Activated CD4-positive, alpha-beta T cell treated with anti-CD3 and anti-CD28 coated beads, Interleukin-2, amount 10 ng/mL, durations not matched to agents 7 days and 5 days (primary cell): Measurements from ENCODE around the gene WDR82. TPM values are rescaled to one million over a fixed set of nuclear protein-coding genes. Genes with fewer than 3 reads are reported as not detected.
A peak's percentile ranks its signal among the peaks of the same experiment; 100 is the strongest.

Experiments used
- CTCF ChIA-PET: fragments of 350-600 bp; sonication (Branson Sonifier 250); formaldehyde crosslinking; loops from one replicate; lab custom pipeline; 2021; ENCODE audit warnings: antibody characterized with exemption; lab: Charles Lee
- POLR2A ChIA-PET: fragments of 350-600 bp; sonication (Branson Sonifier 250); formaldehyde crosslinking; loops from one replicate; lab custom pipeline; 2021; ENCODE audit warnings: antibody characterized with exemption; lab: Charles Lee
- DNase-seq: peaks from one replicate; pipeline ENCODE4 v3.0.0-alpha.2; 2020
- H3K27ac Mint-ChIP-seq: one replicate; pipeline ENCODE4 v1.8.0; 2021; ENCODE audit warnings: mild to moderate bottlenecking, moderate library complexity, mixed read lengths
- H3K27me3 Mint-ChIP-seq: one replicate; pipeline ENCODE4 v1.8.0; 2021; ENCODE audit warnings: mixed read lengths
- H3K36me3 Mint-ChIP-seq: one replicate; pipeline ENCODE4 v1.8.0; 2021; ENCODE audit warnings: low read depth, mixed read lengths
- H3K4me1 Mint-ChIP-seq: one replicate; pipeline ENCODE4 v1.8.0; 2021; ENCODE audit warnings: mixed read lengths
- H3K4me3 Mint-ChIP-seq: one replicate; pipeline ENCODE4 v1.8.0; 2021; ENCODE audit warnings: mild to moderate bottlenecking, moderate library complexity, mixed read lengths
- H3K9me3 Mint-ChIP-seq: one replicate; pipeline ENCODE4 v1.8.0; 2021; ENCODE audit warnings: mixed read lengths
- total RNA-seq, 2 experiments: library from RNA; stranded (reverse); gene quantifications; one replicate each; pipeline ENCODE4 v1.2.3, GENCODE V29; 2021

The WDR82 gene
- total RNA-seq, 2 experiments from 2014 or later: 140 to 143 TPM

GRCh38 chr3:52230461-52230860 lies 48.0 kb downstream of the WDR82 start:
- no peak for DNase-seq
- Mint-ChIP-seq H3K4me3 (no peak overlapping the region), H3K27ac (peak overlapping the region; percentile 77), H3K4me1 (peaks cover 58% of the 10 kb centered on the region), H3K27me3 (no peaks in the 10 kb centered on the region), H3K36me3 (peaks cover 48% of the 10 kb centered on the region), H3K9me3 (no peaks in the 10 kb centered on the region)
- CTCF ChIA-PET: interaction anchor here (0.9 to 5.3 kb wide), 12 partner anchors 10 to 154 kb away, joined by 3 to 81 read pairs (median 7); partner anchors contain the start of genes GLYCTK and WDR82
- POLR2A ChIA-PET: no interaction called here

GRCh38 chr3:52229656-52230055 lies 48.8 kb downstream of the WDR82 start:
- POLR2A ChIA-PET: no interaction called here
- DNase-seq: no peak

GRCh38 chr3:52228751-52229291 lies 49.6 kb downstream of the WDR82 start:
- H3K36me3 Mint-ChIP-seq: peaks cover 42% of the 10 kb centered on the region
- no peak overlapping the region for H3K27ac Mint-ChIP-seq
- ChIA-PET CTCF (interaction anchor here (0.6 to 5.3 kb wide), 2 partner anchors 8 to 184 kb away, joined by 4 to 81 read pairs; no protein-coding TSS in a partner anchor), POLR2A (no interaction called here)
- H3K27me3 Mint-ChIP-seq: no peaks in the 10 kb centered on the region
- DNase-seq: no peak
- no peaks in the 10 kb centered on the region for H3K9me3 Mint-ChIP-seq
- H3K4me3 Mint-ChIP-seq: no peak overlapping the region
- peaks cover 60% of the 10 kb centered on the region for H3K4me1 Mint-ChIP-seq

More at GRCh38 chr3:52229656-52230055, 48.8 kb downstream of the WDR82 start:
- peaks cover 58% of the 10 kb centered on the region for H3K4me1 Mint-ChIP-seq
- peaks cover 45% of the 10 kb centered on the region for H3K36me3 Mint-ChIP-seq
- H3K27ac Mint-ChIP-seq: no peak overlapping the region
- H3K27me3 Mint-ChIP-seq: no peaks in the 10 kb centered on the region
- no peaks in the 10 kb centered on the region for H3K9me3 Mint-ChIP-seq
- H3K4me3 Mint-ChIP-seq: no peak overlapping the region
- CTCF ChIA-PET: interaction anchor here (3.7 to 5.3 kb wide), 2 partner anchors 9 to 109 kb away, joined by 41 to 81 read pairs; no protein-coding TSS in a partner anchor

GRCh38 chr3:52228266-52228665 lies 50.2 kb downstream of the WDR82 start:
- Mint-ChIP-seq H3K27me3 (no peaks in the 10 kb centered on the region), H3K27ac (peak overlapping the region; percentile 36), H3K9me3 (no peaks in the 10 kb centered on the region), H3K4me1 (peaks cover 60% of the 10 kb centered on the region), H3K36me3 (peaks cover 41% of the 10 kb centered on the region), H3K4me3 (no peak overlapping the region)
- ChIA-PET CTCF (interaction anchor here (0.6 to 5.3 kb wide), 2 partner anchors 8 to 184 kb away, joined by 4 to 81 read pairs; no protein-coding TSS in a partner anchor), POLR2A (no interaction called here)
- no peak for DNase-seq

GRCh38 chr3:52227766-52228165 lies 50.7 kb downstream of the WDR82 start:
- Mint-ChIP-seq H3K27ac (peak overlapping the region; percentile 57), H3K36me3 (peaks cover 40% of the 10 kb centered on the region), H3K4me3 (no peak overlapping the region), H3K9me3 (no peaks in the 10 kb centered on the region), H3K27me3 (no peaks in the 10 kb centered on the region), H3K4me1 (peaks cover 60% of the 10 kb centered on the region)
- DNase-seq: no peak
- ChIA-PET POLR2A (no interaction called here), CTCF (interaction anchor here (1.6 kb wide), 1 partner anchor 10 kb away, joined by 4 read pairs; no protein-coding TSS in a partner anchor)

- Mint-ChIP-seq H3K4me3 (no peak overlapping the region), H3K4me1 (peaks cover 59% of the 10 kb centered on the region)
- POLR2A ChIA-PET: no interaction called here
Observed at GRCh38 chr3:52227117-52227516, 51.3 kb downstream of the WDR82 start.

GRCh38 chr3:52226229-52226817 lies 52.1 kb downstream of the WDR82 start:
- Mint-ChIP-seq H3K9me3 (no peaks in the 10 kb centered on the region), H3K36me3 (peaks cover 32% of the 10 kb centered on the region), H3K27ac (peak overlapping the region; percentile 79), H3K27me3 (no peaks in the 10 kb centered on the region), H3K4me1 (peaks cover 61% of the 10 kb centered on the region), H3K4me3 (no peak overlapping the region)
- ChIA-PET CTCF (interaction anchor here (0.6 to 10.9 kb wide), 5 partner anchors 8 to 497 kb away, joined by 3 to 91 read pairs (median 4); partner anchors contain the start of gene TWF2), POLR2A (no interaction called here)
- peak; percentile 3 for DNase-seq

More at GRCh38 chr3:52227117-52227516, 51.3 kb downstream of the WDR82 start:
- H3K9me3 Mint-ChIP-seq: no peaks in the 10 kb centered on the region
- H3K27me3 Mint-ChIP-seq: no peaks in the 10 kb centered on the region
- peaks cover 37% of the 10 kb centered on the region for H3K36me3 Mint-ChIP-seq
- CTCF ChIA-PET: interaction anchor here (1.6 kb wide), 1 partner anchor 9 kb away, joined by 4 read pairs; no protein-coding TSS in a partner anchor
- DNase-seq: no peak
- H3K27ac Mint-ChIP-seq: peak overlapping the region; percentile 57

- POLR2A ChIA-PET: no interaction called here
- DNase-seq: no peak
- Mint-ChIP-seq H3K27me3 (no peaks in the 10 kb centered on the region), H3K9me3 (no peaks in the 10 kb centered on the region), H3K27ac (peak within 1 kb of the TSS; percentile 79), H3K4me1 (peaks cover 66% of the 10 kb centered on the region), H3K4me3 (no peak within 1 kb of the TSS), H3K36me3 (peaks cover 28% of the 10 kb centered on the region)
- CTCF ChIA-PET: interaction anchor here (0.6 to 10.9 kb wide), 9 partner anchors 9 to 496 kb away, joined by 3 to 91 read pairs (median 3); partner anchors contain the start of gene TWF2
Observed at GRCh38 chr3:52225452-52226228, 52.8 kb downstream of the WDR82 start, which contains the start of gene TLR9. TLR9 (minus strand) TSS chr3:52225645; CDS start chr3:52225529, 116 bp downstream.

GRCh38 chr3:52223449-52224408 lies 54.7 kb downstream of the WDR82 start:
- H3K9me3 Mint-ChIP-seq: no peaks in the 10 kb centered on the region
- no peaks in the 10 kb centered on the region for H3K27me3 Mint-ChIP-seq
- H3K36me3 Mint-ChIP-seq: peaks cover 13% of the 10 kb centered on the region
- peak overlapping the region; percentile 29 for H3K4me3 Mint-ChIP-seq
- CTCF ChIA-PET: interaction anchor here (4.6 to 10.9 kb wide), 4 partner anchors 7 to 117 kb away, joined by 48 to 91 read pairs (median 82); partner anchors contain the start of genes TWF2 and WDR82
- peaks cover 80% of the 10 kb centered on the region for H3K4me1 Mint-ChIP-seq
- POLR2A ChIA-PET: interaction anchor here (0.6 kb wide), 1 partner anchor 54 kb away, joined by 3 read pairs; no protein-coding TSS in a partner anchor
- peak overlapping the region; percentile 79 for H3K27ac Mint-ChIP-seq
- DNase-seq: no peak

- H3K4me1 Mint-ChIP-seq: peaks cover 92% of the 10 kb centered on the region
- no peak for DNase-seq
- no peaks in the 10 kb centered on the region for H3K27me3 Mint-ChIP-seq
- ChIA-PET POLR2A (no interaction called here), CTCF (interaction anchor here (0.6 to 10.9 kb wide), 12 partner anchors 8 to 230 kb away, joined by 3 to 91 read pairs (median 4); partner anchors contain the start of genes PPM1M, TWF2 and WDR82)
- peak overlapping the region; percentile 94 for H3K27ac Mint-ChIP-seq
- H3K9me3 Mint-ChIP-seq: no peaks in the 10 kb centered on the region
- peaks cover 10% of the 10 kb centered on the region for H3K36me3 Mint-ChIP-seq
- H3K4me3 Mint-ChIP-seq: peak overlapping the region; percentile 77
Observed at GRCh38 chr3:52222319-52223221, 55.9 kb downstream of the WDR82 start.
